CD4-positive, alpha-beta T cell treated with Interferon gamma for 1 hour (primary cell): Measurements from ENCODE around the gene PRICKLE1.

Experiments used
- DNase-seq: peaks from one replicate; pipeline ENCODE4 v3.0.0-alpha.2; 2020

The PRICKLE1 gene

GRCh38 chr12:42486407-42486806 is 103.1 kb downstream of the PRICKLE1 start:
- no peak for DNase-seq

DNA sequence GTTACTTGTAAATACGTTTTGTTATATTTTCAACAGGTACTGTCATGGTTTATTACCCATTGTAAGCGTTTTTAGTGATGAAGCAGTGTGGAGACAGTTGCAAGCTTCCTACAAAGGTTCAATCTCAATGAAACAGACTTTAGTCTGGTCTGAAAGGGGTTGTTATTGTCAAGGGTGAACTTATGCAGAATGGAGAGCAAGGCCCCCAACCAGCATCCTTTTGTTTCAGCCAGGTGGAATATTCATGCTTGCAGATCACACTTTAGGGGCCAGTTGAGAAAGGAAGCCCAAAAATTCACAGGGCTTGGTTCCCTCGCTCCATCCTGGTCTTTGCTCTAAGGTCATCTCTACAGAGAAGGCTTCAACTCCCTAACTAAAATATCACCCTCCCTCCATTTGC is 103.7 kb downstream of the PRICKLE1 start:
- DNase-seq = no peak

DNA sequence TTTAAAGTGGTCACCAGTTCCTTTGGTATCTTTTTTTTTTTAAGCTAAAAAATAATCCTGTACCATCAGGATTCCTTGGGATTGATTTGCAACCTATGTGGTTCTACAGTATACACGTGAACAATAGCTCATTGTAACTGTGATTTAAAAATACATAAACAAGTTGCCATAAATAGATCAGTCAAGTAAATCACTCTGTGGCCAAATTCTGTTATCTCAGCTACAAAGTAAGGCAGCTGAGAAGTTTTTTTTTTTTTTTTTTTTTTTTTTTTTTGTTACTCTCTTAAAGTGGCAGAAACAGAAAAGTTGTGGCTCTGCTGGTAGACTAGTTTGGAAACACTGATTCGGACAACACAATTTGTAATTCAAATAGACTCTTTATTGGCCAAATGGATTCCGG is 104.5 kb downstream of the PRICKLE1 start:
- no peak for DNase-seq

DNA sequence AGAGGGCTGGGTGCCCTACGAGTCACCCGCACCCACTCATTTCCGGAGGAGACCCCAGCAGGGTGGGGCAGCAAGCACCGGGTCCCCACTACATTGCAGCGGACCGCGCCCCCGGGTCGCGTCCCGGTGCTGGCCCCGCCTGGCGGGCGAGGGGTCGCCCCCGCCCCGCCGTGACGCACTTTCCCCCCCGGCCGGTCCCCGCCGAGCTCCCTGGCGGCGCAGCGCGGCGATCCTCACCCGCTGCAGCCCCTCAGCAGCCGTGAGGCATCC is 106.1 kb downstream of the PRICKLE1 start:
- DNase-seq = peak; percentile 32

- DNase-seq = peak; percentile 52
Observed at GRCh38 chr12:42482748-42483520, 106.6 kb downstream of the PRICKLE1 start.

GRCh38 chr12:42482041-42482747 is 107.4 kb downstream of the PRICKLE1 start:
- DNase-seq = no peak

DNA sequence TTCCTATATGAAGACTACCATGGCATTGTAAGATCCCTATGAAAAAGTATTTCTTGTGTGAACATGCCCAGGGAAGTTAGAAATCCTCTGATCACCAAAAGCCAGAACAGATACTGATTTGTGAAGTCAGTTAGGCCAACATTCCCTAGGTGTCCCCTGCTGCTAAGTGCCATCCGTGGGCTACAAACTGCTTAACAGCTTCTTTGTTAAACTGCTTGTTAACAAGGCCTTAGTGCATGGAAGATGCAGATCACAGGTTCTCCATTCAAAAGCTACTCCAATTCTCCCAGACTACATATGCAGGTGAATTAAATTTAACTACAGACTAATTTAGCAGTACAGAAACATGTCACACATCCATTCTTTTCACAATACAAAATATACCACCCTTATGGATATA is 108.2 kb downstream of the PRICKLE1 start:
- DNase-seq = no peak

DNA sequence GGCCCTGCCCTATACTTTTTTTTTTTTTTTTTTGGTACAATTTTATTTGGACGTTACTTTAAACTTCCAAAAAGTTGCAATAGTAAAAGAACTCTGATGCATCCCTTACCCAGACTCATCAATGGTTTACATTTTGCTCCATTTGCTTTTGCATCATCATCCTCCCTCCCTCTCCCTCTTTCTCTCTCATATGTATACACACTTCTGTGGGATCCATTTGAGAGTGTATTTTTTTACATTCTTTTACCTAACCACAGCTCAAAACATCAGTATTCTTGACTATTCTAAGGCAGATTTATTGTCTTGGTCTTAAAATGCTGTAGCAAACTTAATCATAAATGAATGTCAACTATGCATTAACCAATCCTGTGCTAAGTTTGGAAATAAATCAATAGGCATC is 111.6 kb downstream of the PRICKLE1 start:
- DNase-seq = no peak

DNA sequence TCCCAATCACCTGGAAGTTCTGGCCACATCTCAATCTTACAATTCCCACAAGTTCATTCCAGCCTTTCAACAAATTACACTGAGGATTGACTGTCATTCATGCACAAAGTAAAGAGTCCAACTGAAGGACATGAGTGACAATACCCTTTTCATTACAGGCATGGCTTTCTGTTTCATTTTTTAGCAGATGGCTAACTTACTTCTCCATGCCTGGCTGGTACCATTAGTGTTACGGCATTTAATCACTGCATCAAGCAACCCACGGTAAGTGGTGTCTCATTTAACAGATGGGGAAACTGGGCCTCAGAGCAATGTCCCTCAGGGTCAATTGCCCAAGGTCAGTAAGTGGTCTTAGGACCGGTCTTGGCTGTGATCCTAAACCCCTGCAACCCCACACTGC is 114.4 kb downstream of the PRICKLE1 start:
- DNase-seq = no peak

DNA sequence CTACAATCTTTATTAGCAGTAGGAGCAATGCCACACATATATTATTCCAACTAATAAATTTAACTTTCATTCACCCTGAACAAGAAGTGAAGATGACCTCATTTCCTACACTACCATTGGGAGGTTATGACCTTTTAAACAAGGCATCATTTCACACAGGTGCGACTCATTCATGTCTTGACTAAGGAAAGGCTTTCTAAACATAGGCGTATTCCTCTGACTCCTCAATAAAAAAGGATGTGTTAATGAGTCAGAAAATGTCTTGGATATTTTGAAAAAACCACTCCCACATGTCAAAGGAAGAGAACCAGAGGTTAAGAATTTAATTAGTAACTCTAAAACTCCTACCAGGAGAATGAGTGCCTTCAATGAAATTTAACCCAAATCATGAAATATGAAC is 115.2 kb downstream of the PRICKLE1 start:
- no peak for DNase-seq

GRCh38 chr12:42473561-42473960 is 116.0 kb downstream of the PRICKLE1 start:
- no peak for DNase-seq

DNA sequence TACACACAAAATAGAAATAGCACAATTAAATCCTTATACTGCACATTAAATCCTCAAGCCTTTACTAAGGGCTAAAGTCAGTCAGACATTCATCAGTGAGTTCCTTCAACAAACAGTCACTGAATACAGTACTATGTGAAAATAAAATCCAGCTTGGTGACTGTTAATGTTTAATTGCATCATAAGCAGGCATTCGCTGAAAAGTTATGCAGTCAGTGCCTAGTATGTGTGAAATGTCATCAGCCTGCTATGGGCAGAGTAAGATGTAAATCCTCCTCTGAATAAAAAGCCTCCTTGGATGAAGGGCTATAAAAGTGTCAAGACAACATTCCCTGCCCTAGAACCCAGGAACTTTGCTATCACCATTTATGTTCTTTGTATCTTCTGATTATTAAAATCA is 116.4 kb downstream of the PRICKLE1 start:
- no peak for DNase-seq

- no peak for DNase-seq
Observed at GRCh38 chr12:42472376-42472775, 117.2 kb downstream of the PRICKLE1 start.

GRCh38 chr12:42469355-42470175 is 120.0 kb downstream of the PRICKLE1 start:
- DNase-seq = peak; percentile 46

- DNase-seq = no peak
Observed at GRCh38 chr12:42468921-42469320, 120.6 kb downstream of the PRICKLE1 start.

DNA sequence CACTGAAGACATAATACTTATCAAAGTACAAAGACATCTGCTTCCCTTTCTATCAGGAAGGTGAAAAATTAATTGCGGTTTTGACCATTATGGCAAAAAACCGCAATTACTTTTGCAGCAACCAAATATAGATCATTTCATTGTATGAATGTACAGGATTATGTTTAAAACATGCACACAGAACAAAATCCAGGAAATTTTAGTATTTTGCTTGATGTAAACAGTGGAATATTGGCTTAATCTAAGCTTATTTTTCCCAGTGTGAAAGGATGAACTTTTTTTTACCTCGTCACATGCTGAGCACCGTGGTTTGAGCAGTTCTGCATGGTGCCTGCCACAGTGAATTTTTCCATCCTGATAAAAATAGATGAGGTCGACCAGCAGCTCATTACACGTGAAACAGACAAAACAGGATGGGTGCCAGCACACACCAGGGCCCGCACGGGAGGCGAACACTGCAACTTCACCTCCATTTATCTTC is 121.2 kb downstream of the PRICKLE1 start:
- no peak for DNase-seq

GRCh38 chr12:42463671-42464070 is 125.9 kb downstream of the PRICKLE1 start:
- no peak for DNase-seq

DNA sequence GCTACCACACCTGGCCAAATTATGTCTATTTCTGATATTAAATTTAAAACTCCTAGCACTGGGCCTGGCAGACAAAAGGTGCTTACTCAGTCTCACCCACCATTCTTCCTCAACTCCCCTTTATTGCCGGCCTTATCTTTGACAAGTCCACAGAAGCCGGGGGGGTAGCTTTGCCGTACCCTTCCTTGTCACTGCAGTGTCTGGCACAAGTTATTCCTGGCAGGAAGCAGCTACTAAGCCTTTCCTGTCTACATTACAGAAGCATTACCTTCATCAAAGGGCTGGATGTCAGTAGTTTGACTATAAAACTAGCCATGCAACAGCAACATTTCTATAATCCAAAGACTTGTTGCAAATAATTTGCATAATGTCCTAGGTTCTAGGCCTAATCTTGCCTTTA is 127.1 kb downstream of the PRICKLE1 start:
- no peak for DNase-seq

DNA sequence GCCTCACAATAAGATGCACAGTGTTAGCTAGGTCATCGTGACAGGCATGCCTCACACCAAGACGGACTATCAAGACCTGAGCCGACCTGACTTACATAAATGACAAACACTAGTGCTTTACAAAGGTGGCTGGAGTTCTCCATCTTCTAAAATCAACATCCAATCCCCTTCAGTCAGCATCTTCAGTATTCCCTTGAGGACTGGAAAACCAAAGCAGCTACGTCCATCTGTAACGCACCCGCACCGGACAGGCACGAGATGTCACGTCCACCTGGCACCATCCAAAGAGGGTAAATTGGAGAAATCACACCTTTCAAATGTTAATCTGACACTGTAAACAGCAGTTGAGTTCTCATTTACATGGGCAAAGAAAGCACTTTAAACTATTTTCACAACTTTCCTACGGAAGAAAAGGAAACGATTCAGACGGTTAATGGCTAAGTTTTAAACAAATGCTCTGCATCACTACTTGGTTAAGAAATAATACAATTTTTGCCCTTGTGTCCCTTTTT is 130.2 kb downstream of the PRICKLE1 start:
- DNase-seq = no peak

- DNase-seq = no peak
Observed at GRCh38 chr12:42458575-42458974, 131.0 kb downstream of the PRICKLE1 start.

DNA sequence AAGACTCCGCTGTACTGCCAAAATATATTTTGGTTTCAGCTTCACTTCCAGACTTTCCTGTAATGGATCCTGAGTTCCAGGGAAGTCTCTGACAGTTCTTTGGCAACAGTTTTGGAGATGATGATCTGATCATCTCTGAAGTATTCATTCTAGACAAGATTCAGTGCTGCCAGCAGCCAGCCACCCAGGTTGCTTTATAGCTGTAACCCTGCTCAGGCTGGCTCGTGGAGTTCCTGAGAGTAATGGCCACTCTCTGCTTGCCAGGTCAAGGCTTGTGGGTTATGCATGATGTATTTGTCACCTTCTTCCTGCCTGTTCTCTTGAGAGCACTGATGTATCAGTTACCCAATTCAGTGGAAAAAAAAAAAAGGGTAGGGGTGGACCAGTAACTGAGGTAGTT is 139.3 kb downstream of the PRICKLE1 start:
- DNase-seq = no peak

DNA sequence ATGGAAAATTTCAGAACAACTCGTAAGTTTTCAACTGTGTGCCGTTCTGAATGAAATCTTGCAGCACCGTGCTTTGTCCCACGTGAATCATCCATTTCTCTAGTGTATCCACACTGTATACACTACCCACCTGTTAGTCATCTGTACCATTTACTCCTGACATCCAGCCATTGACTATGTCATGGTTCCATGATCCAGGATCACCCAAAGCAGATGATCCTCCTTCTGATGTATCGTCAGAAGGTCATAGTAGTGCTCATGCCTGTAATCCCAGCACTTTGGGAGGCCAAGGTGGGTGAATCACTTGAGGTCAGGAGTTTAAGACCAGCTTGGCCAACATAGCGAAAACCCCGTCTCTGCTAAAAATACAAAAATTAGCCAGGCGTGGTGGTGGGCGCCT is 140.7 kb downstream of the PRICKLE1 start:
- DNase-seq = no peak

DNA sequence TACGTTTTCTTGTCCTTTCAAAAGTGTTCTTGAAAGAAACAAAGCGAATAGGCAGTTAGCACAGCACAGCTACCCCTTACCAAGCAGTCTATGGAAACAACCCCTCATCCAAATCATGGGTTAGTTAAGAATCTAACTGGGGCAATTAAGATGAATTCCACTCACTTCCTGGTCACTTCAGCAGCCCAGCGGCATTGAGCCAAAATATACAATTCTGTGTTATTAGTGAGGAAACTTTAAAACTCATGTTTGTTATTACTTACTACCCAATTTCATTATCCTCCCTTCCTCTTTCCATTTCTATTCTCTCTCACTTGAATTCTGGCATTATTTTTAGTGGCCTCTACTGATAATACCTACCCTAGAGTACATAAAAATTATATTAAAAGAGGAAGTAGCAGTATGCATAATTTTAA is 142.2 kb downstream of the PRICKLE1 start:
- no peak for DNase-seq

DNA sequence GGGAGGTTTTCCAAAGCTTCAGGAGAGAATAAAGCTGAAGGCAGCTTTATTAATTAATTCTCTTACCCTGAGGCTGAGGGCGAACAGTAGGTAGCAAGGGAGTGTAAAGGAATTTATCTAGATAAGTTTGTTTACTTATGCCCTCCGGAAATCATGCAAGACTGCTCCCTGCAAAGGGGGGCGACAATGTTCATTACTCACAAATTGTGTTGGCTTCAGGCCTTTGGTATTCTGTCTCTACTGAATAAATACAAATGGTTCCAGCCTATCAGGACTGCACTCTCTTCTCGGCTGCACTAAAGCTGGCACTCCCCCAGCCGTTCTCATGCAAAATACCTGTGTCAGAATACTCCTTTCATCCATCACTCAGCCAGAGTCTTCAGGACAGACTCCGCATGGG is 142.8 kb downstream of the PRICKLE1 start:
- DNase-seq = no peak
